ENCODE measurements around the gene FBXO31.

The FBXO31 gene

DNA sequence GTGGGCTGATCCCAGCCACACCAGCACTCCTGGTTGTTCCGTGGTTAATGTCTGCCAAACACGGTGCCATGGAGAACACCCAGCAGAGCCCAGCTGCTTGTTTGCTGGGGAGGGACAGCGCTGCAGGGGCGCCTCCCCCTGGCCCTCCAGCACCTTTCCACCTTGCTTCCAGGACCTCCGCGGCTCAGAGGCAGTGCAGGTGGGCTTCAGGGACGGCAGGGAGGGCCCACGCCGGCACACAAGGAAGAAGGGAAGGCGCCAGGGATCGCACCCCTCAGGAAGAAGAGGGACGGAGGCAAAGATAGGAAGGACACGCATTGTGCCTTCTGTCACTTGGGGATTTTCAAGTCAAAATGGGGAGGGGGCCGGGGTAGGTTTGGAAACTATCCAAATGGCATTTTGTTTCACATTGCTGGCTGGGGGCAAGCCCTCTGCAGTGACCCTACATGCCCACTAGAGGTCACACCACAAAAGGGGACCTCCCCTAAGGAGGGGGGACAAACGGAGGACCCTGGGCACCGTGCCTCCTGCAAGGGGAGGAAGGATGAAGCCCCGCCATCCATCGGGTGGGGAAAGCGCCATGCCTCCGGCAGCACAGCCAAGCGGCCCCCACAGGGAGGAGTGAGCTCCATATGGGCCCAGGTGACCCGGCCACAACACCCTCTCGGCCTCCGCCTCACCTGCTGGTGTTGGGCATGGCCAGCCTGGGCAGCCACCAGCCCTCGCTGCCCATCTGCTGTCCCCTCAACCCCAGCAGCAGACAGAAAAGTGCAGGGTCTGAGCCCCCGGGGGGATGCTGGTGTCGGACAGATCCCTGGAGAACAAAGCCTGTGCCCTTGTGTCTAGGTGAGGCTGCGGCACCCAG lies 58.9 kb downstream of the FBXO31 start:
- DNase-seq = peak; percentile 43

DNA sequence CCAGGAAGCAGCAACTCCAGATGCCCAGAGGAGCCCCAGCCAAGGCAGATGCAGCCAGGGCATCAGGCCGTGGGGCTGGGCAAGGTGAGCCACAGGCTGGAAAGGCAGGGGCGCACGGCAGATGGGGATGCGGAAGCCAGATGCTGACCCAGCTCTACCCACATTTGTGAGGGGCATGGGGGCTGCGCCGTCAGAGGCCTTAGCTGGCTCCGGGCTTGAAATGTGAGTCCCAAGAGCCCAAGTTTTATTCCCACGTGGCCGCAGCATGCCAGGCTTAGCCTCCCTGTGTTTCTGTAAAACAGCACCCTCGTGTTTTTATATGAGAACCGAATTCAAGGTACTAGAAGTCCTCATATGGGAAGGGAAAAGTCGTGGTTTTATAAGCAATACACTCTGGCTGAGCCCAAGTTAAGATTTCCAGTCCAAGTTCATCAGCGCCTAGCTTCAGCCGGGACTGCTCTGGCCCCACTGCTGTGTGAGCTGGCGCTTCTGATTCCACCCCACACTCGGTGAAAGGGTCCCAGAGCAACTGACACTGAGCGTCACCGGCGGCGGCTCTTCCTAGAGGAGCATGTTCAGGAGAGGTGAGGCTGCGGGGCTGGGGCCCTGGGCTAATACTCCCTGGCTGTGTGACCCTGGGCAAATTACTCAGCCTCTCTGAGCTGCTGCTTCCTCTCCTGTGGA lies 59.7 kb downstream of the FBXO31 start:
- no peak for DNase-seq

GRCh38 chr16:87322833-87323726 lies 60.5 kb downstream of the FBXO31 start:
- DNase-seq = no peak

GRCh38 chr16:87322360-87322759 lies 61.2 kb downstream of the FBXO31 start:
- no peak for DNase-seq

DNA sequence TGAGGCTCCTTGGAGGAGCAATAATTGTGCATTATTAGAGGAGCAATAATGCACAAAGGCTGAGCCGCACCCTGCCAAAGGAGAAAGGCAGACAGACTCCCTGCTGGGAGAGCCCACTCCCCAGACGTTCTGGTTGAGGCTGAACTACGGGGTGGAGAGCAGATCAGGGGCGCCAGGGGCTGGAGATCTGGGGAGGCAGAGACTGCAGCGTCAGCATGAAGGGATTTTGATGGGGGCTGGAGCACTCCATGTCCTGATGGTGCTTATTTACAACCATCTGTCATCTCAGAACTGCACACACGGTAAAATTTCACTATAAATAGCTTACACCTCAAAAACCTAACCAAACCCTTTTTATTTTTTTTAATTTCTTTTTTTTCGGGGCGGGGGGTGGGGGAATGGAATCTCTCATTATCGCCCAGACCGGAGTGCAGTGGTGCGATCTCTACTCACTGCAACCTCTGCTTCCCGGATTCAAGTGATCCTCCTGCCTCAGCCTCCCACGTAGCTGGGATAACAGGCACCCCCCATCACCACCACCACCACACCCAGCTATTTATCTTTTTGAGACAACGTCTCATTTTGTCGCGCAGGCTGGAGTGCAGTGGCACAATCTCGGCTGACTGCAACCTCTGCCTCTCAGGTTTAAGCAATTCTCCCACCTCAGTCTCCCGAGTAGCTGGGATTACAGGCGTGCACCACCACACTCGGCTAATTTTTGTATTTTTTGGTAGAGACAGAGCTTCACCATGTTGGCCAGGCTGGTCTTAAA lies 62.1 kb downstream of the FBXO31 start:
- DNase-seq = no peak

GRCh38 chr16:87320510-87321227 lies 62.9 kb downstream of the FBXO31 start:
- DNase-seq = no peak

DNA sequence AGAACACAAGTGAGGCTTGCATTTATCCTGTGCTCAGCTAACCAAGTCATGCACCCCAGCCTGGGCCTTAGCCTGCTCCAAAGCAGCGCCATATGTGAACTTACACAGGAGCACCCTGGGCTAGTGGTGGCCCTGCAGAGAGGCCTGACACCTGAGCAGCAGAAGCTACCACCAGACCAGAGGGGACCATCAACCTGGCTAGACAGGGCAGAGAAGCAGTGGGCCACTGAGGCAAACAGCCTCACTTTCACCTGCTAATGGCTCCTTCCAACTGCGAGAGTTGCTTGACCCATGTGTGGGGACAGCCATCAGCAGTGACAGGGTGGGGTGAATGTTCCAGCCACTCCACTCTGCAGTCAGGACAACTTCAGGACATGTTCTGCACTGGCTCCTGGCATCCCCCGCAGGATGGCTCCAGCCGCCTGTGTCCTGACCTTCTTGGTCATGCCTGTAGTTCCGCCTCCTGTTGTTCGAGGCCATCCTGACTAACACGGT lies 63.5 kb downstream of the FBXO31 start:
- DNase-seq = no peak

GRCh38 chr16:87319011-87319410 lies 64.6 kb downstream of the FBXO31 start:
- DNase-seq = no peak

DNA sequence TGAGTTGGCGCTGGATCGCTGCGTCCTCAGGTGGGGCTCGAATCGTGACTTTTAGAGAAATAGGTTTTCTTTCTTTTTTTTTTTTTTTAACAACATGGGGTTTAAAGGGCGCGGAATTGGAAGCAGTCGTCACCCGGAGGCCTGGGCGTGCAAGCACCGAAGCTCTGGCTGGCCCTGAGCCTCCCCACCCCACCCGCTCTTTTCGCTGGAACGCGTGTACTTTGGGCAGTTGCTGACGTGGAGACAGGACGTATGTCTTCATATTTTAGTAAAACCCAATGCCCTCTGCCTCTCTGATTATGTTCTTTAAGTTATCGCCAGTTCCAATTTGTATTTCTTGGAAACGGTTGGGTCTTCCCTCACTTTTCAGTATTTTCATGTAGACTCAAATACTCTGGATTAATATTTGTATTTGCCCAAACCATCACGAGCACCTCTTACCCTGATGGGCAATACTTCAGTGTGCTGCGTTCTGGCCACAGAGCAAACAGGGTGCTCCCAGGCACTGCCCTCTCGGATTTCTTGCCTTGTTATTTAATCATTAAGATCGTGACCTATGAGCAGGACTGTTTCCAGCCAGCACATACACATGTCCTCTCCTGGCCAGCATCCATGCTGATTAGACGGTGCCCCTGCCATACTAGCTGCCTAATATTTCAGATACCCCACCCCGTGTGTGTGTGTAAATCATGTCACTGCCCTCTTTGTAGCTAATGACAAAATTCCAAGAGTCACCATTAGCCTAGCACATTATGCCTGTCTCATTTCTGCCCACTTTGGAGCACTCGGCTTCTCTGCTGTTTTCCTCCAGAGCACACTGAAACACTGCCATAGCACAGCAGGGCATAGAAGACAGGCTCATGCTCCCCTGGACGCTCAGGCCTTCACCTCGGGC lies 65.6 kb downstream of the FBXO31 start:
- DNase-seq = peak; percentile 51

DNA sequence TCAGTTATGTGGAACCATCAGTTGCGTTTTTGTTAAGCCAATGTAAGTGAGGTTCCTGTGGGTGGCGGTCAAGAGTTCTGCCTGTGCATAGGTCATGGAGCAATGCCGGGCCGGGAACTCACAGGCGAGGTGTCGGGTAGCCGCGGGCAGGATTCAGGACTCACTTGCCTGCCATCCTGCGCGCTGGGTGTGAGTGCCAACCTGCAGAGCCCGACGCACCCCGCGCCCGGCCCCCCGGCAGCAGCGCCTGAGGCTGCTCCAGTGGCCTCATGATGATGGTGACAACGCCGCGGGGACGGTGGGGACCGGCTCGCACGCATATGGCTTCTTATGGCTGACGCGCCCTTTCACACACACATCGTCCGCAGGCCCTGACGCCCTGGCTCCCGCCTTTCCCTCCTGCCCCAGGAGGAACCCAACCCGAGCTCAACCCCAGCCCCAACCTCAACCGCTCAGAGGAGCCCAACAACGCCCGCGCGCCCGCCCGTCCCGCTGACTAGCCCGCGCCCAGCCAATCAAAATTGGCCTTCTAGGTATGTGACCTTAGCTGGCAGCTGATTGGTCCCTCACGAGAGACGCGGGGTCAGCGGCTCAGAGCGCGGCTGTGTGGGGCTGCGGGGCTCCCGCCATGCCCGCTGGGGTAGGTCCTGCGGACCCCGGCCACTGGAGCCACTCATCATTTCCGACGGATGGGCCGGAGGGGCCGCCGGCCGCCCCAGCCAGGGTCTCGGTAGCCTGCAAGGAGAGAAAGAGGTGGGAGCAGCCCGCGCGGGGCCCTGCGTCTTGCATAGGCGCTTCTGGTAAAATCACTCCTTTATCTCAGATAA lies 66.4 kb downstream of the FBXO31 start, which contains the start of gene C16orf95:
C16orf95 (minus strand) TSS at position 470 of the 827 bp plus-strand sequence; CDS start at position 320, 150 bp downstream.
- DNase-seq = peak; percentile 94

DNA sequence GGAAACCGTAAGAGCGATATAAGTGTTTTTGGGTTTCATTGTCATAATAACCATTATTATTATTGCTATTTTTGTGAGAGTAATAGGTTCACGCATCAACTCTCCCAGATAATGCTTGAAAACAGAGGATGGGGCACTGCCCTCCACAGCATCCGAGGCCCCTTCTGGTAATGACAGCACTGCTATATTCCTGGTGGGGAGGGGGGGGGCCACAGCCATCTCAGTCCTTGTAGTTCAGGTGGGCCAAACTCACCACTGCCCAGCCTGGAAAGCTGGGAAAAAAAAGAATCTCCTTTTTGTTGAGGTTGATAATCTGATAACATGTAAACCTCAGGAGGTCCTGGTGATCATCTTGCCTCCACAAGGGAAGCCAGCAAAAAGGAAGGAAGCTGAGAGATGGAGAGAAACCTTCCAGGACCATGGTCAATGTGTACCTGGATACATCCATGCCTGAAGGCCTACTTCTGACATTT lies 67.1 kb downstream of the FBXO31 start:
- DNase-seq = no peak

DNA sequence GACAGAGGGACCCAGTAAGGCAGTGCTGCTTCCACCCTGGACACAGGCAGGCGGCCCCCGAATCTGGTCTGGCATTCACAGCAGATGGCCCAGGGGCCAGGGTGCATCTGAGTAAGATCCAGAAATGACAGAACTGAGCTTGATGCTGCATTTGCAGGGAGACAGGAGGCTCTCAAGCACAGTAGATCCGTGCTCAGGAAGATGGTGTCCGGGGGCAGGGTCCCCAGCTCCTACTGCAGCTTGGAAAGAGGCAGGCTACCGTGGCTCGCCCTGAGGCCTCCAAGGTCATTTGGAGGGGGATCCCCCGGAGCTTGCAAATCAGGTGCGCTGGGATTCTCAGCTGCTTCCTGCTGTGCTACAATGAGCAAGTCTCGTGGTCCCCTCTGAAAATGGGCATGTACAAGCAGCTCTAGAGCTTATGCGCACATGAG lies 68.6 kb downstream of the FBXO31 start:
- DNase-seq = no peak

DNA sequence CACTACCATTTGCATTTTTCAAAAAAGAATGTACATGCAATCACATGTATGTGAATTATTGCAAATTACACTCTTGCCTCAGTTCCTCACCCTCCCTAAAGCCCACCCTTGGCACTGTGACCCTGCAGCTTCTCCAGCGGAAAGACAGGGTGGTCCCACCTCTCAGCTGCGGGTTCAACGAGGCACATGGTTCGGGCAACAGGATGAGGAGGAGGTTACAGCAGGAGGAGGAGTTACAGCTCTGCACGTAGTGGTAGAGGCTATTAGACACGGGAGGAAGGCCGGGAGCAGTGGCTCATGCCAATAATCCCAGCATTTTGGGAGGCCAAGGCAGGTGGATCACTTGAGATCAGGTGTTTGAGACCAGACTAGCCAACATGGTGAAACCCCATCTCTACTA lies 71.6 kb downstream of the FBXO31 start:
- DNase-seq = no peak

- no peak for DNase-seq
These were observed 72.2 kb downstream of the FBXO31 start for GRCh38 chr16:87311387-87311786.

DNA sequence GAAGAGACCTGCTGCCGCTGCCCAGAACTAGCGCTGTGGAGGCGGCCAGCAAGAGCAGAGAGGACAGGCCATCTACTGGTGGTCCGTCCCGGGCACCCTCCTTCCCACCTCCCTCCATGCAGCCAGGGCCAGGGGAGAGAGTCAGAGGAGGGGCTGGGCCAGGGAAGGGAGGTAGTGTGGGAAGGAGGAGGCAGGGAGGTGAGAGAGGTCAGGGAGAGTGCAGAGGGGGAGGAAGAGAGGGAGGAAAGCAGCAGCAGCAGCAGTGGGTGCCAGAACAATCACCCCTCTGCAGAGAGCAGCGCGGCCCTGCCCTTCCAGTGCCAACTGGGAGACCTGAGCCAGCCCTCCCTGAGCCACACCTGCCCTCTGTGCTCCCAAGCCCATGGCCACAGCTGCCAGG lies 73.0 kb downstream of the FBXO31 start:
- no peak for DNase-seq

GRCh38 chr16:87309620-87310525 lies 73.7 kb downstream of the FBXO31 start:
- DNase-seq = no peak

GRCh38 chr16:87308826-87309225 lies 74.8 kb downstream of the FBXO31 start:
- no peak for DNase-seq

DNA sequence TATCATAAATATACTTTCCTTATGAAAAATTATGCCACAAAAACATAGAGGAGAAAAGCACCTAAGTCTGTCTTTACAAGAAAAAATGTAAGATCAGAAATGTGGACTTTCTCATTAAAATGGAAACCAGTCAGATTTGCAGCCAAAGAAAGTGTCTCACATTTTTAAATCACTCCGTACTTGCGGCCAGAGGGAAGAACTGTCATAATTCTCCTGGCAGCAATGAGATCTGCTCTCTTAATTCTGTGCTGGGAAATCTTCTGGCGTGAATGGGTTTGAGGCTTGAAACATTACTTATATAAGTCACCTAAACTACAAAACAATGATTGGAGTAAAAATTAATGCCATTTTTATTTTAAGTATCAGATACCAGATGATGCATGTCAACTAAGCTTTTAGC lies 77.1 kb downstream of the FBXO31 start:
- DNase-seq = no peak

Data from activated naive CD4-positive, alpha-beta T cell treated with anti-CD3 and anti-CD28 coated beads, Interleukin-2, amount 50 U/mL, for 16 hours (primary cell).